Prostate gland (tissue), 2 donors: ENCODE data around the gene RELT.

ENCODE experiments used
- POLR2A ChIP-seq: fragments of 450-650 bp; IDR thresholded peaks from one replicate; pipeline ENCODE4 v1.6.1; 2016; ENCODE audit warnings: antibody characterized with exemption, mild to moderate bottlenecking
- POLR2AphosphoS5 ChIP-seq: sonication (generic); formaldehyde crosslinking; IDR thresholded peaks from one replicate; pipeline ENCODE4 v1.6.1; 2017; ENCODE audit warnings: antibody characterized with exemption
- TF ChIP-seq, protein P1 (sequence below), 4 experiments: fragments of 200-600 bp in 2 of 4; fragments of 450-650 bp in 2 of 4; sonication (generic) in 2 of 4; IDR thresholded peaks; 1 replicate in 3 of 4; 2 replicates in 1 of 4; pipeline ENCODE4 v1.5.1; 2016 to 2019; ENCODE audit warnings: antibody characterized with exemption in 4 of 4, mild to moderate bottlenecking in 2 of 4, moderate library complexity in 2 of 4

DNA sequence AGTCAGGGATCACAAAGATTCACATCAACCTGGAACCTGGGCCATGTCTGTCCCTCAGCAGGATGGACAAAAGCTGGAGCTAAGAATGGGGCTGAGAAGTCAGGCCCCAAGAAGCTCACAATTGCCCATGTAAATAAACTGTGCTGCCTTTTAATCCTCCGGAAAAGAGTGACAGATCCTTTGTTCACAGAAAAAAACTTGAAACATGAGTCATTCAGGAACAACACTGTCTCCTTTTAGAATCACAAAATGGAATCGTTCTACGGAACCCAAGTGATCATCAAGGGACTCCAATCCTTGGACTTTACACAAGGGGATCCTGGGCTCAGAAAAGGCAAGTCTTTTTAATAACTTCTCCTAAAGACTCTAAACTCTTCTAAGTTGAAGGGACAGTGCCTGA lies 36.1 kb downstream of the RELT start:
- TF ChIP-seq, protein P1, sequence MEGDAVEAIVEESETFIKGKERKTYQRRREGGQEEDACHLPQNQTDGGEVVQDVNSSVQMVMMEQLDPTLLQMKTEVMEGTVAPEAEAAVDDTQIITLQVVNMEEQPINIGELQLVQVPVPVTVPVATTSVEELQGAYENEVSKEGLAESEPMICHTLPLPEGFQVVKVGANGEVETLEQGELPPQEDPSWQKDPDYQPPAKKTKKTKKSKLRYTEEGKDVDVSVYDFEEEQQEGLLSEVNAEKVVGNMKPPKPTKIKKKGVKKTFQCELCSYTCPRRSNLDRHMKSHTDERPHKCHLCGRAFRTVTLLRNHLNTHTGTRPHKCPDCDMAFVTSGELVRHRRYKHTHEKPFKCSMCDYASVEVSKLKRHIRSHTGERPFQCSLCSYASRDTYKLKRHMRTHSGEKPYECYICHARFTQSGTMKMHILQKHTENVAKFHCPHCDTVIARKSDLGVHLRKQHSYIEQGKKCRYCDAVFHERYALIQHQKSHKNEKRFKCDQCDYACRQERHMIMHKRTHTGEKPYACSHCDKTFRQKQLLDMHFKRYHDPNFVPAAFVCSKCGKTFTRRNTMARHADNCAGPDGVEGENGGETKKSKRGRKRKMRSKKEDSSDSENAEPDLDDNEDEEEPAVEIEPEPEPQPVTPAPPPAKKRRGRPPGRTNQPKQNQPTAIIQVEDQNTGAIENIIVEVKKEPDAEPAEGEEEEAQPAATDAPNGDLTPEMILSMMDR (IDR thresholded peaks at IDR 0.05) = no peak
- TF ChIP-seq POLR2AphosphoS5 = no peak
- TF ChIP-seq POLR2A = no peak
